ENCODE measurements around the gene GLI1.
A peak's percentile ranks its signal among the peaks of the same experiment; 100 is the strongest.

The GLI1 gene

DNA sequence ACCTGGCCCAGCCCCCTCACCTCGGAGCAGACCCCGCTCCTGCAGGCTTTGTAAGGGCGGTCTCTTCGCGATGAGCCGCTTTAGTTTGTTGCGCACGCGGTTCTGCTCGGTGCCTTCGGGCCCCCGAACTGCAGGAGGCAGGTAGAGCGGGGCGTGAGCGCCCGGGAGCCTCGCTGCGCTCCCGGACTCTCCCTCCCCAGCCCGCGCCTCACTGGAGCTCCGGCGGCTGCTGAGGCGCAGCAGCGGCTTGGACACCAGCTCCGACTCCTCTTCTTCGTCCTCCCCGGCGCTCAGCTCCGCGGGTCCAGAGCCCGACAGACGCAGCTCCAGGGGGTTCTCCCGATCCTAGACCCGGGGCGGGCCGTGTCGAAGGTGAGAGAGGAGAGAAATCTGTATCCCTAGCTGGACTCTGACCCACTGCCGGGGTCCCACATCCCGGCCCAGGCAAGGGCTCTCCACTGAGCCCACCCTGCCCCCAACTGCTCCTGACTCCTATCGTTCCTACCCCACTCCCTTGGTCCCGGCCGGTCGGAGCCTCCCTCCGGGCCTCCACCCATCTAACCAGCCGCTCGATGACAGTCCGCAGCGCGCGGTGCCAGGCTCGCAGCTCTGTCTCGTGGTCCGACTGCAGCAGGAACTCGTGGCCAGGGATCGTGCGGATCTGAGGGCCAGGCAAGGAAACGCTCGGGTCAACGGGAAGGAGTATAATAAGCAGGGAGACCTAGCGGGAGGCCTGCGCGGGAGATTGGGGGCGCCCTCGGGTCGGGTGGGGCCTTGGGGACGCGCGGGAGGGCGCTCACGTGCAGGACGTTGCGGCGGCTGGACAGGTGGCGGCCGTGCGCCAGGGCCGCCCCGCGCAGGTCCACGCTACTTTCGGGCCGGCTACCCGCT is 15.9 kb downstream of the GLI1 start:
- TF ChIP-seq GATA3 (IDR thresholded peaks at IDR 0.05; ENCODE audit: low read depth, low read length) (no peak), GATA2 (IDR thresholded peaks at IDR 0.05; ENCODE audit: low read depth, low read length) (no peak)

DNA sequence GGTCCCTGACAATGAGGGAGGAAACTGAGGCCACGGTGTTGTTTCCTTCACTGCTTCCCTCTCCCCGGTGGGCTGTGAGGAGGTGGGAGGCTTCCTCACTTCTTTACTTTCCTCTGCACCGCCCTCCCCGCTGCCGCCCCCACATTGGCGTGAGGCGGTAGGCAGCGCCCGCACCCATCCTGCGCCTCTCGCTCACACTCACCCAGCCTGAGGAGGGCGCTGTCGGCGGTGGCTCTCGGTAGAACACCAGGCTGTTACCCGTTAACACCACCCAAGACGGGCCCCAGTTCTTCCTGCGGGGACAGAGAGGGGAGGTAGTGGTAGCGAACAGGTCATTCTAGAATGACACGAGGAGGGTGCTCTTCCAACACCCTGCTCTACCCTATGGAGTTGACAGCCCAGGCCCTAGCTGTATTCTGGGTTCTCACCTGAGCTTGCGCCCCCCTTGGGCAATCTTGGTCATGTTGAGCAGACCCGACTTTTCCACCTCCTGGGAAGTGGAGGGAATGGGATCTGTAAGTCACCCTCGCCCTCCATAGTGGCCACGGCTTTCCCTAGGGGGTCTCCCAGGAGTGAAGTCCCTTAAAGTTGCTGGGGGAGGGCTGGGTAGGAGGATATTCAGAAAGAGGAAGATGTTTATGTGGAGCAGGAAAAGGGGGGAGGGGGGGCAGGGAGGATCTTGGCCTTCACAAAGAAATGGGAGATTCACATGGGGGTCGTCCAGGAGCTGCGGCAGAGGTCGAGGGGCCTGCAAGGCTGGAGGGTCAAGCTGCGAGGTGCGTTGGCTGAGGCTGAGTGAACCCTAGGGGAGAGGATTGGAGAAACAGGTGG is 16.8 kb downstream of the GLI1 start:
- no peak for TF ChIP-seq GATA3 (IDR thresholded peaks at IDR 0.05; ENCODE audit: low read depth, low read length)
- TF ChIP-seq GATA2 (IDR thresholded peaks at IDR 0.05; ENCODE audit: low read depth, low read length) = no peak

DNA sequence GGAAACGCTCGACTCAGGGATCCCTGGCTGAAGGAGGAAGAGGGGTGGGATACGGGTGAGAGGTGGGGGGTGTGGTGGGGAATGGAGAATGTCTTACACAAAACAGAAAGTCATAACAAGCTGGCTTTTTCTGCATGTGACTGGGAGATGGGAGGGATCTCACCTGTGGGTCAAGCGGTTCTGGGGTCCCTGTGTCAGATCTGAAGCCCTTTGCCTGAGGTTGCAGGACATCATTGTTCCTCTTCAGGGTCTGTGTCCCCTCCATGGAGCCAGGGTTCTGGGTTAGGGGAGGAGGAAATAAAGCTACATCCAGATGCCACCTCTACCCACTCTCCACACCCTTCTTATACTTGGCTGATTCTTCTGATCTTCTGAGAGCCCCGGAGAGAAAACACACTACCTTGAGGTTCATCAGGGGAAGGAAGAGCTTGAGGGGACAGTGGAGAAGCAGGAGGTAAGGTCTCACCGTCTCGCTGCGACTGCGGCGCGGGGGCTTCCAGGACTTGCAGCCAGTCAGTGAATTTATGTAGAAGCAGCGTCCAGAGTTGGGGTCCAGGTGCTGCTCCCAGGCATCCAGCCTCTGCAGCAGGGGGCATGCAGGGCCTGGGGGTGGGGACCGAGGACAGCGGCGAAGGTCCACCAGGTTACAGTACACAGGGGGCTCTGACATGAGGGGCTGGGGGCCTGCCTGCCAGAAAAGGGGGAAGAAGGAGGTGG is 17.6 kb downstream of the GLI1 start:
- no peak for TF ChIP-seq GATA3 (IDR thresholded peaks at IDR 0.05; ENCODE audit: low read depth, low read length)
- TF ChIP-seq GATA2 (IDR thresholded peaks at IDR 0.05; ENCODE audit: low read depth, low read length) = no peak

DNA sequence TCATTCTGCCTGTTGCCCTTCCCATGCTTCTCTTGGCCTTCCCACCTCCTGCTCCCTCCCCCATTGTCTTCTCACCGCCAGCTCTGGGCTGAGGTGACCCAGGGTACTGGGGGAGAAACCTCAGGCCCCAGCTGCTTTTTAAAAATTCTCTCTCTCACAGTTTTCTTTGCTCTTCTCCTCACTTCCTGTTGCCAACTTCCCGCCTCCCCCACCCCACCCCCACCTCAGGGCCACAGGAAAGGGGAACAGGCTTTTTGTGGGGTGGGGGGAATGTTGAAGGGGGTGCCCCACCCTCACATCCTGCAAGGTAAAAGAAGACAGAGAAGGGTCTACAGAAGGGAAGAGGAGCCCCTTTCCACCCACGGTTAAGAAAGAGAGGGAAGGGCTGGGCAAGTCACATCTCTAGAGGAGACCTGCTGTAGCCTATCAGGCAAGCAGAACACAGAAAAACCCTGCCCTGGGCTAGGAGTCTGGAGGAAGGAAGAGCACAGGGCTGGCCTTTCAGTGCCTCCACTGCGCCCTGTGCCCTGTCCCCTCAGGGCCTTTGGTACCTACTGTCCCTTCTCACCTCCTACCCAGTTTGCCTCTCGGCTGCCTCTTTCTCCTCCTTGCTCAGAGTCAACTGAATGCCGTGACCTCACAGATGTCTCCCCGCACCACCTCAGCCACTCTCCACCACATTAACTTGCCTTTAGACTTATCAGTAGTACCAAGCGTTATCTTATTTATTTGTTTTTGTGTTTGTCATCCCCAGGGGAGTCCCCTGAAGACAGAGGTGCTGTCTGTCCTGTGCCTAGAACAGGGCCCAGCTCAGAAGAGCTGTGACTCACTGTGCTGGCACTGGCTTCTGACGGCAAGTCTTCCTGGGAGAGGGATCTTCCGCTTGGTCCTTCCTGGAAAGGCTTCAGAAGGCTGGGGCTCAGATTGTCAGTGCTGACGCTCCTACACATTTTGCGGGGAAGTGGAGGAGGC is 18.4 kb downstream of the GLI1 start:
- TF ChIP-seq GATA3 (IDR thresholded peaks at IDR 0.05; ENCODE audit: low read depth, low read length) = no peak
- TF ChIP-seq GATA2 (IDR thresholded peaks at IDR 0.05; ENCODE audit: low read depth, low read length) = no peak

DNA sequence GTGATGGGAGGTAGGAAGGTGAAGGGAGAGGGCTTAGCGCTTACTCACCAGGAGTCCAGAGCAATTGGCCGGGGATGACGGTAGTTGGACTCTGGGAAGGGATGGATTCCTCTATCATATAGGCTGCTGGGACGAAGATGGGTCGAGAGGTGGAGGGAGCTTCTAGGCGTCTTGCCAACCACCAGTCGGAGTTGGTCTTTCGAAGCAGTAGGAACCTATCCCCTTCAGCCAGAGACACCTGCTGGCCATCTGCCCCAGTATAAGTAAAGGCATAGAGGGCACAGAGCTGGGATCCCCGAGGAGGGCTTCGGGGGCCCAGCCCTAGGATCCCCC is 19.4 kb downstream of the GLI1 start:
- TF ChIP-seq GATA3 (IDR thresholded peaks at IDR 0.05; ENCODE audit: low read depth, low read length) (no peak), GATA2 (IDR thresholded peaks at IDR 0.05; ENCODE audit: low read depth, low read length) (no peak)

DNA sequence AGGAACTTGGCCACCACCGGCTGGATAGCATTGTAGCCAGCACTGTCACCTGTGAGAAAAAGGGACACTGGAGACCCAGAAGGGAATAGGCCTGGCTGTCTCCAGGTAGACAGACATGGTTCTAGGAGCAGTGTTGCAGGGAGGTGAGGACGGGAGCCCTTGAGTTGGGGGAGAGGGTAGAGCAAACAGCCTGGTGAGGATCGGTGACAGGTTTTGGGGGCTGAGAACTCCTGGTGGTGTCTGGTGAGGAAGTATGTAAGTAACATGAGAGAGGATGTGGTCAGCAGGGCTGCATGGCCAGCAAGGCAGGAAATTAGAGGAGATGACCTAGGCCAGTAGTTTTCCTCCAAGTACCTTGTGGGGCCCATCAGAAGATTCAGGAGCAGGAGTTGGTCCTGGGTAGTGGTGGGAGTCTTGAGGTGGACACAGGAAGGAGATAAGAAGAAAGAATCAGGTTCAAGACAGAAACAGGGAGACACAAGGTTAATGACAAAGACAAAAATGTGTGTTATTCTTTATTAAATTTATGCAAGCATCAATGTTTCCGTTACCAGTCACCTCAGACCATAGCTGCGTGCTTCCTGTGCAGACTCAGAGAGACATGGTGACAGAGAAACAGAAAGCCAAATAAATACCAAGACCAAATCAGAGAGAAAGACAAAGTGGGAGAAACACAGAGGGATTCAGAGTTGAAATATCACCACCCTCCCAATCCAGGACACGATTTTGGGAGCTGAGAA is 20.0 kb downstream of the GLI1 start, which contains the start of gene ARHGAP9:
ARHGAP9 (minus strand) TSS at position 491 of the 740 bp plus-strand sequence; CDS start at position 31, 460 bp downstream.
- TF ChIP-seq GATA2 (IDR thresholded peaks at IDR 0.05; ENCODE audit: low read depth, low read length) (no peak), GATA3 (IDR thresholded peaks at IDR 0.05; ENCODE audit: low read depth, low read length) (no peak)

DNA sequence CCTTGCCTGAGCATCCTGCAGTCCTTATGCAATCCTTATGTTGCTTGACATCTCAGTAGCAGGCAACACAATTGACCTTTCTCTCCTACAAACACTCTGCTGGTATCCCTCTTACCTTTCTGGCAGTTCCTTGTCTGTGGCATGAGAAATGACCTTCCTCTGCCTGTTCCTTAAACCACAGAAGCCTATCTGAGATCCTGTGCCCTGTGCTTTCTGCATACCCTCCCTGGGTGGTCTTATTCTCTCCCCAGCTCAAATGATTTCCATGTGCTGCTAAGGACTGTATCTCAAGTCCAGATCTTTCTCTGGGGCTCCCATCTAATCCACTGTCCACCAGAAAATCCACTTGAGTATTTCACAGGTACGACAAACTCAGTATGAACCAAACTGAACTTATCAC is 22.1 kb downstream of the GLI1 start:
- TF ChIP-seq GATA3 (IDR thresholded peaks at IDR 0.05; ENCODE audit: low read depth, low read length) (no peak), GATA2 (IDR thresholded peaks at IDR 0.05; ENCODE audit: low read depth, low read length) (0 out of 2 replicates have a peak, but pooled peaks have one; percentile 6)

DNA sequence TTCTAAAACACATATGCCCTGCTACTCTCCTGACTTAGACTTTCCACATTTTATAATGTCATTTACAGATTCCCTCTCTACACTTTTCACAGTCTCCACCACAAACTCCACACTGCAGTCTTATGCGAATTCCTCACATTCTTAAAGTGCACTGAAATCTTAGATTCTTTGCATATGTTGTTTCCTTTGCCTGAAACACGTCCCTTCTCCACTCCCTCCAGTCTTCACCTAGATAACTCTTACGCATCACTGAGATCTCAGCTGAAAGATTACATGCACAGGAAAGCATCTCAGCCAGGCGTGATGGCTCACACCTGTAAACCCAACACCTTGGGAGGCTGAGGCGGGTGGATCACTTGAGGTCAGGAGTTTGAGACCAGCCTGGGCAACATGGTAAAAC is 23.9 kb downstream of the GLI1 start:
- TF ChIP-seq GATA3 (IDR thresholded peaks at IDR 0.05; ENCODE audit: low read depth, low read length) (no peak), GATA2 (IDR thresholded peaks at IDR 0.05; ENCODE audit: low read depth, low read length) (no peak)

DNA sequence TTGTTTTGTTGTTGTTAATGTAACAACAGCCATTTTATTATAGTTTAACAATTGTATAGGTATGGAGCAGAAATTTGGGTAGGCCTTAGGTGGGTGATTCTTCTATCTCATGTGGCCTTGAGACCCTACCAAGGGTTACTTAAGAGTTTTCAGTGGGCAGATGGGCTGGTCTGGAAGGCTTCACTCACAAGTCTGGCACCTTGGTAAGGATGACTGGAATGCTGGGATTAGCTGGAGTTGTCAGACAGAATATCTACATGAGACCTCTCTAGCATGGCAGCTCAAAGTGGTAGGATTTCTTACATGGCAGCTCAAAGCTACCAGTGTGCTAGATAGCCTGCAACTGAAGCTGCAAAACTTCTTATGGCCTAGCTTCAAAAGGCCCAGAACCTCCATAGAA is 26.1 kb downstream of the GLI1 start:
- TF ChIP-seq GATA2 (IDR thresholded peaks at IDR 0.05; ENCODE audit: low read depth, low read length) (no peak), GATA3 (IDR thresholded peaks at IDR 0.05; ENCODE audit: low read depth, low read length) (no peak)

DNA sequence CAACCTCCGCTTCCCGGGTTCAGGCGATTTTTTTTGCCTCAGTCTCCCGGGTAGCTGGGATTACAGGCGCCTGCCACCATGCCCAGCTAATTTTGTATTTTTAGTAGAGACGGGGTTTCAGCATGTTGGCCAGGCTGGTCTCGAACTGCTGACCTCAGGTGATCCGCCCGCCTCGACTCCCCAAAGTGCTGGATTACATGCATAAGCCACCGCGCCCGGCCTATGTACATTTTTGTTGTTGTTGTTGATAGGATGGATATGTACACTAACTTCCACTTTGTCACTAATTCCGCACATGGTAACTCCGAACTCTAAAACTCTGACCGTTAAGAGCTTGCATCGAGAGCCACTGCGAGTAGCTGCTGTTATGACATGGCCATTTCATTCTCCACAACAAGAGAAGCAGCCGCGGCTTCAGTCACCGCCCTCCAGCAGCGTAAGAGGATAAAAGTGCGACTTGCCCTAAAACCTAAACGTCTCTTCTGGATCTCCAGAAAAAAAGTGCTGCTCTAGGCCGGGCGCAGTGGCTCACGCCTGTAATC is 27.5 kb downstream of the GLI1 start:
- TF ChIP-seq GATA3 (IDR thresholded peaks at IDR 0.05; ENCODE audit: low read depth, low read length) (no peak), GATA2 (IDR thresholded peaks at IDR 0.05; ENCODE audit: low read depth, low read length) (no peak)

DNA sequence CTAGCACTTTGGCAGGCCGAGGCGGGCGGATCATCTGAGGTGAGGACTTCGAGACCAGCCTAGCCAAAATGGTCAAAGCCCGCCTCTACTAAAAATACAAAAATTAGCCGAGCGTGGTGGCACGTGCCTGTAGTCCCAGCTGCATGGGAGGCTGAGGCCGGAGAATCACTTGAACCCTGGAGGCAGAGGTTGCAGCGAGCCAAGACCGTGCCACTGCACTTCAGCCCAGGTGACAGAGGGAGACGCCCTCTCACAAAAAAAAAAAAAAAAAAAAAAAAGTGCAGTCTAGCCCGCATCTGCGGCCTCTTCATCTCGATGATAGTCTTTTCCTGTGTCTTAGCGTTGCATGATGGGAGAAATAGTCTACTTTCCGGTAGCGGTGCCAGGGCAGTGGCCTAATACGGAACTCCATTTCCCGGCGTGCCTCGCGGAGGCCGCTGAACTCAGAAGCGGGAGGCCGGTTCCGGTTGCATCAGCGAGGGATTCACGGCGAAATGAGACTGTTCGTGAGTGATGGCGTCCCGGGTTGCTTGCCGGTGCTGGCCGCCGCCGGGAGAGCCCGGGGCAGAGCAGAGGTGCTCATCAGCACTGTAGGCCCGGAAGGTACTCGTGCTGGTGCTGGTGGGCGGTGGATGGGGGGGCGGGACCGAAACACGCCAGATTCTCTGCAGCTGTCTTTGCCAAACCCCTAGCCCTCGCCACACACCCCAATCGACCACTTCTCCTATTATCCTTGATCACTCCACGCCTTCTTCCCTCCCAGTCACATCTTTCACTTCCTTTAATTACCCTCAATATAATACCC is 28.2 kb downstream of the GLI1 start, which contains the start of gene MARS1:
MARS1 (plus strand) TSS at position 472 of the 805 bp plus-strand sequence; CDS start at position 495, 23 bp downstream.
- TF ChIP-seq GATA3 (IDR thresholded peaks at IDR 0.05; ENCODE audit: low read depth, low read length) (no peak), GATA2 (IDR thresholded peaks at IDR 0.05; ENCODE audit: low read depth, low read length) (no peak)
